H9 (cell line): ENCODE measurements around the gene MAD1L1. TPM values are rescaled to one million over a fixed set of nuclear protein-coding genes. Genes with fewer than 3 reads are reported as not detected.

Source experiments
- DNase-seq: peaks from one replicate; pipeline ENCODE4 v3.0.0-alpha.2; 2017
- H2AFZ ChIP-seq: one replicate; pipeline ENCODE4 v1.6.1; 2013; ENCODE audit warnings: mild to moderate bottlenecking, low read length, control low read depth, moderate library complexity
- H2AK5ac ChIP-seq: 2 replicates; pipeline ENCODE4 v1.6.1; 2013; ENCODE audit warnings: low read length, control low read depth, mixed read lengths; ENCODE audit not compliant: insufficient read length
- H2BK120ac ChIP-seq: one replicate; pipeline ENCODE4 v1.6.1; 2013; ENCODE audit warnings: low read depth, mild to moderate bottlenecking, low read length, control low read depth, inconsistent platforms; ENCODE audit not compliant: poor library complexity, severe bottlenecking
- H2BK12ac ChIP-seq: 2 replicates; pipeline ENCODE4 v1.6.1; 2013; ENCODE audit warnings: low read length, control low read depth, mixed read lengths, low read depth; ENCODE audit not compliant: insufficient read length
- H2BK15ac ChIP-seq: 2 replicates; pipeline ENCODE4 v1.6.1; 2013; ENCODE audit warnings: low read depth, low read length, control low read depth
- H2BK20ac ChIP-seq: one replicate; pipeline ENCODE4 v1.6.1; 2013; ENCODE audit warnings: low read depth, mild to moderate bottlenecking, low read length, control low read depth, inconsistent platforms; ENCODE audit not compliant: poor library complexity, severe bottlenecking
- H2BK5ac ChIP-seq: 2 replicates; pipeline ENCODE4 v1.6.1; 2013; ENCODE audit warnings: low read length, control low read depth, mixed read lengths; ENCODE audit not compliant: insufficient read length
- H3K14ac ChIP-seq: 2 replicates; pipeline ENCODE4 v1.6.1; 2013; ENCODE audit warnings: low read length, control low read depth; ENCODE audit not compliant: insufficient read depth
- H3K18ac ChIP-seq: 2 replicates; pipeline ENCODE4 v1.6.1; 2013; ENCODE audit warnings: low read depth, mild to moderate bottlenecking, mixed read lengths, low read length, control low read depth; ENCODE audit not compliant: insufficient read length
- H3K23ac ChIP-seq: 2 replicates; pipeline ENCODE4 v1.6.1; 2013; ENCODE audit warnings: low read length, control low read depth, mixed read lengths, low read depth; ENCODE audit not compliant: insufficient read length
- H3K23me2 ChIP-seq: 2 replicates; pipeline ENCODE4 v1.6.1; 2013; ENCODE audit warnings: low read depth, mild to moderate bottlenecking, mixed read lengths, low read length, control low read depth; ENCODE audit not compliant: insufficient read length, poor library complexity, severe bottlenecking
- H3K27ac ChIP-seq: 2 replicates; pipeline ENCODE4 v1.5.1; 2013; ENCODE audit warnings: low read length, control low read depth, mixed read lengths, low read depth; ENCODE audit not compliant: insufficient read length
- H3K27me3 ChIP-seq: 2 replicates; pipeline ENCODE4 v1.6.1; 2013; ENCODE audit warnings: low read length, control low read depth, inconsistent platforms; ENCODE audit not compliant: insufficient read depth
- H3K4ac ChIP-seq: 2 replicates; pipeline ENCODE4 v1.6.1; 2013; ENCODE audit warnings: low read depth, mild to moderate bottlenecking, control low read depth, inconsistent platforms, low read length, moderate library complexity
- H3K4me1 ChIP-seq: 2 replicates; pipeline ENCODE4 v1.6.1; 2013; ENCODE audit warnings: low read length, control low read depth, inconsistent platforms; ENCODE audit not compliant: insufficient read depth
- H3K4me2 ChIP-seq: 2 replicates; pipeline ENCODE4 v1.6.1; 2013; ENCODE audit warnings: low read length, control low read depth, mixed read lengths; ENCODE audit not compliant: insufficient read length, insufficient read depth
- H3K56ac ChIP-seq: 2 replicates; pipeline ENCODE4 v1.6.1; 2013; ENCODE audit warnings: low read depth, mild to moderate bottlenecking, mixed read lengths, low read length, control low read depth; ENCODE audit not compliant: insufficient read length
- H3K79me1 ChIP-seq: 2 replicates; pipeline ENCODE4 v1.6.1; 2013; ENCODE audit warnings: low read depth, mild to moderate bottlenecking, moderate library complexity, low read length, control low read depth, inconsistent platforms; ENCODE audit not compliant: insufficient read depth, poor library complexity, severe bottlenecking
- H3K79me2 ChIP-seq: 2 replicates; pipeline ENCODE4 v1.6.1; 2013; ENCODE audit warnings: low read length, control low read depth, inconsistent platforms; ENCODE audit not compliant: insufficient read depth
- H3K9ac ChIP-seq: 2 replicates; pipeline ENCODE4 v1.6.1; 2013; ENCODE audit warnings: low read length, control low read depth, mixed read lengths; ENCODE audit not compliant: insufficient read length; ENCODE audit errors: extremely low read depth
- H3K9me3 ChIP-seq: one replicate; pipeline ENCODE4 v1.6.1; 2013; ENCODE audit warnings: low read depth, low read length, inconsistent platforms; ENCODE audit not compliant: control insufficient read depth
- H3T11ph ChIP-seq: one replicate; pipeline ENCODE4 v1.6.1; 2013; ENCODE audit warnings: mild to moderate bottlenecking, low read length, control low read depth, inconsistent platforms
- H4K20me1 ChIP-seq: one replicate; pipeline ENCODE4 v1.6.1; 2013; ENCODE audit not compliant: control insufficient read depth, insufficient read length, insufficient read depth
- H4K5ac ChIP-seq: 2 replicates; pipeline ENCODE4 v1.6.1; 2013; ENCODE audit warnings: low read depth, mild to moderate bottlenecking, mixed read lengths, low read length, control low read depth; ENCODE audit not compliant: insufficient read length
- H4K8ac ChIP-seq: replicated peaks from 2 replicates; pipeline ENCODE4 v1.6.1; 2013; ENCODE audit warnings: low read length, control low read depth, mixed read lengths, low read depth; ENCODE audit not compliant: insufficient read length
- H4K91ac ChIP-seq: 2 replicates; pipeline ENCODE4 v1.6.1; 2013; ENCODE audit warnings: low read depth, mild to moderate bottlenecking, moderate library complexity, mixed read lengths, low read length, control low read depth; ENCODE audit not compliant: insufficient read length
- H3K27ac Mint-ChIP-seq, 3 experiments: 2 replicates in 2 of 3; 3 replicates in 1 of 3; pipeline ENCODE4 v1.8.0; 2020 to 2021; ENCODE audit warnings: mixed read lengths in 3 of 3, mild to moderate bottlenecking in 1 of 3, moderate library complexity in 1 of 3
- H3K27me3 Mint-ChIP-seq: 2 replicates; pipeline ENCODE4 v1.8.0; 2021; ENCODE audit warnings: low read depth, mild to moderate bottlenecking, moderate library complexity, mixed read lengths
- H3K36me3 Mint-ChIP-seq, 3 experiments: 2 replicates in 2 of 3; 3 replicates in 1 of 3; pipeline ENCODE4 v1.8.0; 2020 to 2021; ENCODE audit warnings: low read depth in 3 of 3, mixed read lengths in 3 of 3; ENCODE audit not compliant: insufficient read depth in 1 of 3
- H3K4me1 Mint-ChIP-seq, 2 experiments: 2 replicates each; pipeline ENCODE4 v1.8.0; 2020; ENCODE audit warnings: mixed read lengths in 2 of 2
- H3K4me3 Mint-ChIP-seq, 2 experiments: 2 replicates in 1 of 2; 3 replicates in 1 of 2; pipeline ENCODE4 v1.8.0; 2020 to 2021; ENCODE audit warnings: mild to moderate bottlenecking in 2 of 2, mixed read lengths in 2 of 2, moderate library complexity in 1 of 2
- H3K9me3 Mint-ChIP-seq, 2 experiments: 2 replicates in 1 of 2; 3 replicates in 1 of 2; pipeline ENCODE4 v1.8.0; 2020; ENCODE audit warnings: mild to moderate bottlenecking in 2 of 2, mixed read lengths in 2 of 2, moderate library complexity in 1 of 2
- CTCF ChIP-seq: fragments of 200-600 bp; sonication (generic); conservative IDR thresholded peaks from 3 replicates; pipeline ENCODE4 v1.8.0; 2021; ENCODE audit warnings: antibody characterized with exemption, mild to moderate bottlenecking
- WGBS: extraction: QIAGEN DNeasy Blood & Tissue Kit; methylation state at CpG from one replicate; pipeline ENCODE4 v1.1.7; 2013; ENCODE audit warnings: missing lambda C conversion rate, low lambda C conversion rate, mixed read lengths; ENCODE audit not compliant: insufficient read length; ENCODE audit errors: extremely low coverage; 5-methylcytosine and 5-hydroxymethylcytosine counted together
- total RNA-seq: library from RNA; stranded (reverse); gene quantifications from 2 replicates; pipeline ENCODE4 v1.2.1, GENCODE V29; 2021

MAD1L1 gene
- total RNA-seq, 1 experiment from 2014 or later, result 39.0 TPM

GRCh38 chr7:1888425-1888824 lies 344.3 kb downstream of the MAD1L1 start:
- H3K4ac ChIP-seq, result no peak overlapping the region
- H4K8ac ChIP-seq, result no peak overlapping the region
- H3K23me2 ChIP-seq, result no peaks in the 10 kb centered on the region
- no peak for TF ChIP-seq CTCF
- no peak overlapping the region for H4K5ac ChIP-seq
- Mint-ChIP-seq H3K27ac (no peak overlapping the region; a peak in 1 of 7 replicates), H3K9me3 (peaks cover 12 to 19% of the 10 kb centered on the region in 2 experiments), H3K4me3 (no peak overlapping the region; a peak in 1 of 5 replicates), H3K4me1 (peaks cover 2 to 4% of the 10 kb centered on the region in 2 experiments), H3K27me3 (no peaks in the 10 kb centered on the region; the same call in 1 of the 2 replicates), H3K36me3 (peaks cover 21 to 27% (median 22%) of the 10 kb centered on the region in 3 experiments)
- H3K18ac ChIP-seq, result no peak overlapping the region
- H3K23ac ChIP-seq, result no peak overlapping the region
- DNase-seq, result no peak
- no peak overlapping the region for H2AK5ac ChIP-seq
- no peak overlapping the region for H3T11ph ChIP-seq
- H2BK120ac ChIP-seq, result no peak overlapping the region
- peaks cover 7% of the 10 kb centered on the region for H3K9me3 ChIP-seq
- H2BK20ac ChIP-seq, result no peak overlapping the region
- H3K27me3 ChIP-seq, result no peaks in the 10 kb centered on the region
- H4K91ac ChIP-seq, result no peak overlapping the region
- H3K79me2 ChIP-seq, result no peaks in the 10 kb centered on the region
- no peak overlapping the region for H3K27ac ChIP-seq
- no peak overlapping the region for H2AFZ ChIP-seq
- no peaks in the 10 kb centered on the region for H3K4me1 ChIP-seq
- H4K20me1 ChIP-seq, result no peaks in the 10 kb centered on the region
- no peak overlapping the region for H3K4me2 ChIP-seq
- no peak overlapping the region for H2BK5ac ChIP-seq
- no CpG with 5 or more reads among the region's 12 CpGs for WGBS
- no peak overlapping the region for H2BK15ac ChIP-seq
- H3K14ac ChIP-seq, result no peak overlapping the region
- H3K56ac ChIP-seq, result no peak overlapping the region
- H2BK12ac ChIP-seq, result no peak overlapping the region
- H3K79me1 ChIP-seq, result no peaks in the 10 kb centered on the region
- H3K9ac ChIP-seq, result no peak overlapping the region
